ENCODE results near the gene PPP3CA. TPM values are rescaled to one million over a fixed set of nuclear protein-coding genes. Genes with fewer than 3 reads are reported as not detected.

Gene PPP3CA
- total and polyA plus RNA-seq, 2 experiments from 2014 or later, result 27.0 to 45.2 TPM

DNA sequence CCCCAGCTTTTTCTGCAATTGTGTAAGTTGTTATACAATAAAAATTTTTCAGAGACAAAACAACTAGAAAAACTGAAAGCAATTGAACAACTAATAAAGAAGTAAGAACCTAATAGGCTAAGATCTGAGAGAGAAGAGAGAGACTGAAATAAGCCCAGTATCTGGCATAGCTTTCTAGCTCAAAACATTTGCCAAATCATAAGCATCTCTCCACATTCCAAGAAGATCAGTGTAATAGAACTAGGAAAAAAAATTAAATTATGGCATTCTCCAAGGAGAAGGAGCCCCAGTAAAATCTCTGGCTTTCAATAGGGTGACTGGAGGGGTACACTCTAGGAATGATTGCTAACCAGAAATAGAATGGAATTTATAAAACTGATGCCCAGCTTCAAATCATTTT is 19.0 kb upstream of the PPP3CA start (continued):
- TF ChIP-seq, protein P1, sequence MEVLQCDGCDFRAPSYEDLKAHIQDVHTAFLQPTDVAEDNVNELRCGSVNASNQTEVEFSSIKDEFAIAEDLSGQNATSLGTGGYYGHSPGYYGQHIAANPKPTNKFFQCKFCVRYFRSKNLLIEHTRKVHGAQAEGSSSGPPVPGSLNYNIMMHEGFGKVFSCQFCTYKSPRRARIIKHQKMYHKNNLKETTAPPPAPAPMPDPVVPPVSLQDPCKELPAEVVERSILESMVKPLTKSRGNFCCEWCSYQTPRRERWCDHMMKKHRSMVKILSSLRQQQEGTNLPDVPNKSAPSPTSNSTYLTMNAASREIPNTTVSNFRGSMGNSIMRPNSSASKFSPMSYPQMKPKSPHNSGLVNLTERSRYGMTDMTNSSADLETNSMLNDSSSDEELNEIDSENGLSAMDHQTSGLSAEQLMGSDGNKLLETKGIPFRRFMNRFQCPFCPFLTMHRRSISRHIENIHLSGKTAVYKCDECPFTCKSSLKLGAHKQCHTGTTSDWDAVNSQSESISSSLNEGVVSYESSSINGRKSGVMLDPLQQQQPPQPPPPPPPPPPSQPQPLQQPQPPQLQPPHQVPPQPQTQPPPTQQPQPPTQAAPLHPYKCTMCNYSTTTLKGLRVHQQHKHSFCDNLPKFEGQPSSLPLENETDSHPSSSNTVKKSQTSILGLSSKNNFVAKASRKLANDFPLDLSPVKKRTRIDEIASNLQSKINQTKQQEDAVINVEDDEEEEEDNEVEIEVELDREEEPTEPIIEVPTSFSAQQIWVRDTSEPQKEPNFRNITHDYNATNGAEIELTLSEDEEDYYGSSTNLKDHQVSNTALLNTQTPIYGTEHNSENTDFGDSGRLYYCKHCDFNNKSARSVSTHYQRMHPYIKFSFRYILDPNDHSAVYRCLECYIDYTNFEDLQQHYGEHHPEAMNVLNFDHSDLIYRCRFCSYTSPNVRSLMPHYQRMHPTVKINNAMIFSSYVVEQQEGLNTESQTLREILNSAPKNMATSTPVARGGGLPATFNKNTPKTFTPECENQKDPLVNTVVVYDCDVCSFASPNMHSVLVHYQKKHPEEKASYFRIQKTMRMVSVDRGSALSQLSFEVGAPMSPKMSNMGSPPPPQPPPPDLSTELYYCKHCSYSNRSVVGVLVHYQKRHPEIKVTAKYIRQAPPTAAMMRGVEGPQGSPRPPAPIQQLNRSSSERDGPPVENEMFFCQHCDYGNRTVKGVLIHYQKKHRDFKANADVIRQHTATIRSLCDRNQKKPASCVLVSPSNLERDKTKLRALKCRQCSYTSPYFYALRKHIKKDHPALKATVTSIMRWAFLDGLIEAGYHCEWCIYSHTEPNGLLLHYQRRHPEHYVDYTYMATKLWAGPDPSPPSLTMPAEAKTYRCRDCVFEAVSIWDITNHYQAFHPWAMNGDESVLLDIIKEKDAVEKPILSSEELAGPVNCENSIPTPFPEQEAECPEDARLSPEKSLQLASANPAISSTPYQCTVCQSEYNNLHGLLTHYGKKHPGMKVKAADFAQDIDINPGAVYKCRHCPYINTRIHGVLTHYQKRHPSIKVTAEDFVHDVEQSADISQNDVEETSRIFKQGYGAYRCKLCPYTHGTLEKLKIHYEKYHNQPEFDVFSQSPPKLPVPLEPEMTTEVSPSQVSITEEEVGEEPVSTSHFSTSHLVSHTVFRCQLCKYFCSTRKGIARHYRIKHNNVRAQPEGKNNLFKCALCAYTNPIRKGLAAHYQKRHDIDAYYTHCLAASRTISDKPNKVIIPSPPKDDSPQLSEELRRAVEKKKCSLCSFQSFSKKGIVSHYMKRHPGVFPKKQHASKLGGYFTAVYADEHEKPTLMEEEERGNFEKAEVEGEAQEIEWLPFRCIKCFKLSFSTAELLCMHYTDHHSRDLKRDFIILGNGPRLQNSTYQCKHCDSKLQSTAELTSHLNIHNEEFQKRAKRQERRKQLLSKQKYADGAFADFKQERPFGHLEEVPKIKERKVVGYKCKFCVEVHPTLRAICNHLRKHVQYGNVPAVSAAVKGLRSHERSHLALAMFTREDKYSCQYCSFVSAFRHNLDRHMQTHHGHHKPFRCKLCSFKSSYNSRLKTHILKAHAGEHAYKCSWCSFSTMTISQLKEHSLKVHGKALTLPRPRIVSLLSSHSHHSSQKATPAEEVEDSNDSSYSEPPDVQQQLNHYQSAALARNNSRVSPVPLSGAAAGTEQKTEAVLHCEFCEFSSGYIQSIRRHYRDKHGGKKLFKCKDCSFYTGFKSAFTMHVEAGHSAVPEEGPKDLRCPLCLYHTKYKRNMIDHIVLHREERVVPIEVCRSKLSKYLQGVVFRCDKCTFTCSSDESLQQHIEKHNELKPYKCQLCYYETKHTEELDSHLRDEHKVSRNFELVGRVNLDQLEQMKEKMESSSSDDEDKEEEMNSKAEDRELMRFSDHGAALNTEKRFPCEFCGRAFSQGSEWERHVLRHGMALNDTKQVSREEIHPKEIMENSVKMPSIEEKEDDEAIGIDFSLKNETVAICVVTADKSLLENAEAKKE (CRISPR knock-in tag; IDR thresholded peaks at IDR 0.05), result no peak
- TF ChIP-seq, protein P2, sequence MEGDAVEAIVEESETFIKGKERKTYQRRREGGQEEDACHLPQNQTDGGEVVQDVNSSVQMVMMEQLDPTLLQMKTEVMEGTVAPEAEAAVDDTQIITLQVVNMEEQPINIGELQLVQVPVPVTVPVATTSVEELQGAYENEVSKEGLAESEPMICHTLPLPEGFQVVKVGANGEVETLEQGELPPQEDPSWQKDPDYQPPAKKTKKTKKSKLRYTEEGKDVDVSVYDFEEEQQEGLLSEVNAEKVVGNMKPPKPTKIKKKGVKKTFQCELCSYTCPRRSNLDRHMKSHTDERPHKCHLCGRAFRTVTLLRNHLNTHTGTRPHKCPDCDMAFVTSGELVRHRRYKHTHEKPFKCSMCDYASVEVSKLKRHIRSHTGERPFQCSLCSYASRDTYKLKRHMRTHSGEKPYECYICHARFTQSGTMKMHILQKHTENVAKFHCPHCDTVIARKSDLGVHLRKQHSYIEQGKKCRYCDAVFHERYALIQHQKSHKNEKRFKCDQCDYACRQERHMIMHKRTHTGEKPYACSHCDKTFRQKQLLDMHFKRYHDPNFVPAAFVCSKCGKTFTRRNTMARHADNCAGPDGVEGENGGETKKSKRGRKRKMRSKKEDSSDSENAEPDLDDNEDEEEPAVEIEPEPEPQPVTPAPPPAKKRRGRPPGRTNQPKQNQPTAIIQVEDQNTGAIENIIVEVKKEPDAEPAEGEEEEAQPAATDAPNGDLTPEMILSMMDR (conservative IDR thresholded peaks at IDR 0.05; ENCODE audit: low read depth in 2 of 2), result no peak

DNA sequence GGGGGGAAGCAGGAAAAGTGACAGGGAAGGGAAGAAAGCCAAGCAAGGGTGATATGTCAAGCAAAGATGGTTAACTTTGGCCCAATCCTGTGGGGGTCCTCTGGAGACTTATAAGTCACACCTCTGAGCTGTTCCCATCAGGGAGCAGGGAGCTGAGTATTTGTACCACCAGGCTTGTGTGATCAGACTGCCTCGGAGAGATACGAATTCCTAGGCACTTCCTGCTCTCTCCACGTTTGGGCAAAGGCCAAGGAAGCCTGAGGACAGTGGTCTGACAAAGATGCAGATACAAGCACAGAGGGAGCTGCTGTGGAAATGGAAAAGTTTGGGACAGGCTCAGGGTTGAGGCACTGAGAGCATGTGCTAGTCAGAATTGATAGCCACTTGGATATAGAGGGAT is 10.4 kb upstream of the PPP3CA start:
- Histone ChIP-seq H3F3A (replicated peaks; ENCODE audit: low read depth) (no peaks in the 10 kb centered on the region), H3K4me1 (ENCODE audit: insufficient read depth) (no peaks in the 10 kb centered on the region), H4K20me1 (replicated peaks; ENCODE audit: insufficient read depth) (no peaks in the 10 kb centered on the region), H3K27me3 (ENCODE audit: insufficient read depth) (no peaks in the 10 kb centered on the region), H3K27ac (ENCODE audit: low read depth) (no peak overlapping the region), H3K9me2 (ENCODE audit: insufficient read depth) (no peaks in the 10 kb centered on the region), H3K4me3 (no peak overlapping the region), H3K79me2 (replicated peaks; ENCODE audit: insufficient read depth) (no peaks in the 10 kb centered on the region), H3K36me3 (ENCODE audit: insufficient read depth) (no peaks in the 10 kb centered on the region), H3K4me2 (no peak overlapping the region), H2AFZ (peak overlapping the region; percentile 49)
- no peak overlapping the region for H3K4me3 Mint-ChIP-seq
- no peaks in the 10 kb centered on the region for H3K36me3 Mint-ChIP-seq (ENCODE audit: low read depth)
- DNase-seq (ENCODE audit: low spot score), result peak; percentile 8
- peaks cover 7% of the 10 kb centered on the region; the same call in 2 of the 3 replicates for H3K4me1 Mint-ChIP-seq
- H3K9me3 Mint-ChIP-seq, result no peaks in the 10 kb centered on the region; the same call in 2 of the 3 replicates
- ATAC-seq, result peak; percentile 40; the same call in 1 of the 3 replicates
- H3K27me3 Mint-ChIP-seq (ENCODE audit: insufficient read depth, low read depth, poor library complexity), result no peaks in the 10 kb centered on the region
- H3K27ac Mint-ChIP-seq, result no peak overlapping the region
- TF ChIP-seq, protein P1 (CRISPR knock-in tag; IDR thresholded peaks at IDR 0.05), result no peak
- TF ChIP-seq, protein P3, sequence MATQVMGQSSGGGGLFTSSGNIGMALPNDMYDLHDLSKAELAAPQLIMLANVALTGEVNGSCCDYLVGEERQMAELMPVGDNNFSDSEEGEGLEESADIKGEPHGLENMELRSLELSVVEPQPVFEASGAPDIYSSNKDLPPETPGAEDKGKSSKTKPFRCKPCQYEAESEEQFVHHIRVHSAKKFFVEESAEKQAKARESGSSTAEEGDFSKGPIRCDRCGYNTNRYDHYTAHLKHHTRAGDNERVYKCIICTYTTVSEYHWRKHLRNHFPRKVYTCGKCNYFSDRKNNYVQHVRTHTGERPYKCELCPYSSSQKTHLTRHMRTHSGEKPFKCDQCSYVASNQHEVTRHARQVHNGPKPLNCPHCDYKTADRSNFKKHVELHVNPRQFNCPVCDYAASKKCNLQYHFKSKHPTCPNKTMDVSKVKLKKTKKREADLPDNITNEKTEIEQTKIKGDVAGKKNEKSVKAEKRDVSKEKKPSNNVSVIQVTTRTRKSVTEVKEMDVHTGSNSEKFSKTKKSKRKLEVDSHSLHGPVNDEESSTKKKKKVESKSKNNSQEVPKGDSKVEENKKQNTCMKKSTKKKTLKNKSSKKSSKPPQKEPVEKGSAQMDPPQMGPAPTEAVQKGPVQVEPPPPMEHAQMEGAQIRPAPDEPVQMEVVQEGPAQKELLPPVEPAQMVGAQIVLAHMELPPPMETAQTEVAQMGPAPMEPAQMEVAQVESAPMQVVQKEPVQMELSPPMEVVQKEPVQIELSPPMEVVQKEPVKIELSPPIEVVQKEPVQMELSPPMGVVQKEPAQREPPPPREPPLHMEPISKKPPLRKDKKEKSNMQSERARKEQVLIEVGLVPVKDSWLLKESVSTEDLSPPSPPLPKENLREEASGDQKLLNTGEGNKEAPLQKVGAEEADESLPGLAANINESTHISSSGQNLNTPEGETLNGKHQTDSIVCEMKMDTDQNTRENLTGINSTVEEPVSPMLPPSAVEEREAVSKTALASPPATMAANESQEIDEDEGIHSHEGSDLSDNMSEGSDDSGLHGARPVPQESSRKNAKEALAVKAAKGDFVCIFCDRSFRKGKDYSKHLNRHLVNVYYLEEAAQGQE (IDR thresholded peaks at IDR 0.05; ENCODE audit: unreplicated experiment), result no peak
